HepG2 (cell line): ENCODE data around the gene SLC25A45. TPM values are rescaled to one million over a fixed set of nuclear protein-coding genes. Genes with fewer than 3 reads are reported as not detected.
A peak's percentile ranks its signal among the peaks of the same experiment; 100 is the strongest.

ENCODE experiments used
- CREBL2 ChIP-seq: sonication (generic); formaldehyde crosslinking; IDR thresholded peaks from 2 replicates; pipeline ENCODE4 v1.8.1; 2023; ENCODE audit warnings: missing genetic modification reagents, mild to moderate bottlenecking, borderline replicate concordance
- DMAP1 ChIP-seq: IDR thresholded peaks from 2 replicates; pipeline ENCODE4 v1.6.1; 2016
- ESRRA ChIP-seq: sonication (generic); formaldehyde crosslinking; IDR thresholded peaks from 2 replicates; pipeline ENCODE4 v1.5.1; 2020; ENCODE audit warnings: mild to moderate bottlenecking, low read depth, missing genetic modification reagents
- MED1 ChIP-seq: sonication (generic); formaldehyde crosslinking; IDR thresholded peaks from 2 replicates; pipeline ENCODE4 v1.4.0; 2020; ENCODE audit warnings: missing genetic modification reagents
- MTERF4 ChIP-seq: sonication (generic); formaldehyde crosslinking; IDR thresholded peaks from 2 replicates; pipeline ENCODE4 v1.8.0; 2023; ENCODE audit warnings: mild to moderate bottlenecking, missing genetic modification reagents
- PPARG ChIP-seq: conservative IDR thresholded peaks from 2 replicates; pipeline ENCODE4 v1.6.1; 2016; ENCODE audit warnings: missing biosample characterization, missing genetic modification reagents
- REL ChIP-seq: sonication (generic); formaldehyde crosslinking; conservative IDR thresholded peaks from 2 replicates; pipeline ENCODE4 v1.8.0; 2022; ENCODE audit warnings: mild to moderate bottlenecking, missing genetic modification reagents, moderate library complexity
- REXO4 ChIP-seq: sonication (generic); formaldehyde crosslinking; IDR thresholded peaks from 2 replicates; pipeline ENCODE4 v1.8.0; 2022; ENCODE audit warnings: missing genetic modification reagents, mild to moderate bottlenecking, borderline replicate concordance
- RFX3 ChIP-seq: IDR thresholded peaks from 2 replicates; pipeline ENCODE4 v1.6.1; 2016; ENCODE audit warnings: missing biosample characterization, missing genetic modification reagents
- SOX13 ChIP-seq, 3 experiments: fragments of 450-650 bp in 1 of 3; sonication (generic) in 1 of 3; formaldehyde crosslinking in 1 of 3; IDR thresholded peaks in 2 of 3; conservative IDR thresholded peaks in 1 of 3; 2 replicates each; pipeline versions ENCODE4 v1.5.0 to v1.6.1; 2016 to 2020; ENCODE audit warnings: antibody characterized with exemption in 1 of 3, mild to moderate bottlenecking in 1 of 3, missing compliant biosample characterization in 1 of 3, missing genetic modification reagents in 1 of 3, moderate library complexity in 1 of 3
- SOX6 ChIP-seq, 2 experiments: fragments of 450-650 bp in 1 of 2; sonication (generic) in 1 of 2; formaldehyde crosslinking in 1 of 2; IDR thresholded peaks; 2 replicates each; pipeline versions ENCODE4 v1.4.0 to v1.6.1; 2017 to 2020; ENCODE audit warnings: antibody characterized with exemption in 1 of 2, mild to moderate bottlenecking in 1 of 2, missing genetic modification reagents in 1 of 2
- ZFP41 ChIP-seq: sonication (generic); formaldehyde crosslinking; IDR thresholded peaks from 2 replicates; pipeline ENCODE4 v1.4.0; 2020; ENCODE audit warnings: mild to moderate bottlenecking, missing genetic modification reagents, borderline replicate concordance
- ZMYM3 ChIP-seq: sonication (generic); formaldehyde crosslinking; IDR thresholded peaks from 2 replicates; pipeline ENCODE4 v1.5.1; 2020; ENCODE audit warnings: mild to moderate bottlenecking, missing genetic modification reagents
- ZNF317 ChIP-seq: sonication (generic); formaldehyde crosslinking; IDR thresholded peaks from 2 replicates; pipeline ENCODE4 v1.5.0; 2020; ENCODE audit warnings: mild to moderate bottlenecking, missing genetic modification reagents
- ZNF362 ChIP-seq: sonication (generic); formaldehyde crosslinking; IDR thresholded peaks from 2 replicates; pipeline ENCODE4 v1.4.0; 2020; ENCODE audit warnings: missing genetic modification reagents, mild to moderate bottlenecking, borderline replicate concordance
- ZNF678 ChIP-seq: sonication (generic); formaldehyde crosslinking; IDR thresholded peaks from 2 replicates; pipeline ENCODE4 v1.4.0; 2020; ENCODE audit warnings: mild to moderate bottlenecking, missing genetic modification reagents
- ZNF776 ChIP-seq: sonication (generic); formaldehyde crosslinking; IDR thresholded peaks from 2 replicates; pipeline ENCODE4 v1.4.0; 2020; ENCODE audit warnings: mild to moderate bottlenecking, missing genetic modification reagents
- ZNF83 ChIP-seq: sonication (generic); formaldehyde crosslinking; IDR thresholded peaks from 2 replicates; pipeline ENCODE4 v1.4.0; 2020; ENCODE audit warnings: missing genetic modification reagents, mild to moderate bottlenecking, borderline replicate concordance
- polyA plus RNA-seq, 8 experiments: library from polyadenylated mRNA; depleted of rRNA in 3 of 8; stranded (reverse) in 7 of 8; unstranded in 1 of 8; fragments of >200 nt; fragmentation: Illumina TruSeq in 4 of 8; extraction: Trizol in 4 of 8; gene quantifications; 2 replicates each; pipeline versions ENCODE4 v1.2.1 to v1.2.3, GENCODE V29; 2011 to 2016; ENCODE audit warnings: low read depth in 4 of 8, missing spikeins in 1 of 8, mixed read lengths in 1 of 8; ENCODE audit not compliant: insufficient read depth in 1 of 8
- total RNA-seq, 5 experiments: library from RNA; depleted of rRNA; stranded (reverse); fragments of >200 nt; fragmentation: Illumina TruSeq; extraction: Trizol; gene quantifications; 2 replicates each; pipeline ENCODE4 v1.2.3, GENCODE V29; 2016; ENCODE audit warnings: low read depth in 1 of 5
- TF ChIP-seq, protein P1 (sequence below): fragments of 450-650 bp; IDR thresholded peaks from 2 replicates; pipeline ENCODE4 v1.6.1; 2016
- TF ChIP-seq, protein P2 (sequence below): sonication (generic); formaldehyde crosslinking; IDR thresholded peaks from 2 replicates; pipeline ENCODE4 v1.4.0; 2020; ENCODE audit warnings: mild to moderate bottlenecking, missing genetic modification reagents

SLC25A45 gene
- total and polyA plus RNA-seq, 2 of the 13 experiments (the other 11 are each of a cell fraction or from before 2014, with no cell fraction given): 1.2 to 3.4 TPM

- TF ChIP-seq MTERF4 (CRISPR knock-in tag) (0 out of 2 replicates have a peak, but pooled peaks have one; percentile 20), ZFP41 (CRISPR knock-in tag) (no peak), ESRRA (CRISPR knock-in tag) (0 out of 2 replicates have a peak, but pooled peaks have one; percentile 46), SOX6 (IDR thresholded peaks at IDR 0.05) (no peak), SOX6 (CRISPR knock-in tag; IDR thresholded peaks at IDR 0.05) (no peak), RFX3 (CRISPR knock-in tag) (no peak), ZNF362 (CRISPR knock-in tag) (0 out of 2 replicates have a peak, but pooled peaks have one; percentile 36), MED1 (CRISPR knock-in tag) (no peak), SOX13 (IDR thresholded peaks at IDR 0.05) (no peak), SOX13 (CRISPR knock-in tag; conservative IDR thresholded peaks at IDR 0.05 in 1 of 2, IDR thresholded peaks at IDR 0.05 in 1 of 2) (peak in 1 of 2 experiments; percentile 22; a peak in 1 of 4 replicates), REXO4 (CRISPR knock-in tag) (no peak), ZNF776 (CRISPR knock-in tag) (no peak), ZNF678 (CRISPR knock-in tag) (peak; percentile 72; the same call in 1 of the 2 replicates), ZNF317 (0 out of 2 replicates have a peak, but pooled peaks have one; percentile 35), ZNF83 (CRISPR knock-in tag) (no peak), CREBL2 (no peak), PPARG (CRISPR knock-in tag) (no peak), ZMYM3 (CRISPR knock-in tag) (0 out of 2 replicates have a peak, but pooled peaks have one; percentile 9), REL (CRISPR knock-in tag) (0 out of 2 replicates have a peak, but pooled peaks have one; percentile 52), DMAP1 (CRISPR knock-in tag) (0 out of 2 replicates have a peak, but pooled peaks have one; percentile 5)
- TF ChIP-seq, protein P1, sequence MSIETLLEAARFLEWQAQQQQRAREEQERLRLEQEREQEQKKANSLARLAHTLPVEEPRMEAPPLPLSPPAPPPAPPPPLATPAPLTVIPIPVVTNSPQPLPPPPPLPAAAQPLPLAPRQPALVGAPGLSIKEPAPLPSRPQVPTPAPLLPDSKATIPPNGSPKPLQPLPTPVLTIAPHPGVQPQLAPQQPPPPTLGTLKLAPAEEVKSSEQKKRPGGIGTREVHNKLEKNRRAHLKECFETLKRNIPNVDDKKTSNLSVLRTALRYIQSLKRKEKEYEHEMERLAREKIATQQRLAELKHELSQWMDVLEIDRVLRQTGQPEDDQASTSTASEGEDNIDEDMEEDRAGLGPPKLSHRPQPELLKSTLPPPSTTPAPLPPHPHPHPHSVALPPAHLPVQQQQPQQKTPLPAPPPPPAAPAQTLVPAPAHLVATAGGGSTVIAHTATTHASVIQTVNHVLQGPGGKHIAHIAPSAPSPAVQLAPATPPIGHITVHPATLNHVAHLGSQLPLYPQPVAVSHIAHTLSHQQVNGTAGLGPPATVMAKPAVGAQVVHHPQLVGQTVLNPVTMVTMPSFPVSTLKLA: no peak
- TF ChIP-seq, protein P2, sequence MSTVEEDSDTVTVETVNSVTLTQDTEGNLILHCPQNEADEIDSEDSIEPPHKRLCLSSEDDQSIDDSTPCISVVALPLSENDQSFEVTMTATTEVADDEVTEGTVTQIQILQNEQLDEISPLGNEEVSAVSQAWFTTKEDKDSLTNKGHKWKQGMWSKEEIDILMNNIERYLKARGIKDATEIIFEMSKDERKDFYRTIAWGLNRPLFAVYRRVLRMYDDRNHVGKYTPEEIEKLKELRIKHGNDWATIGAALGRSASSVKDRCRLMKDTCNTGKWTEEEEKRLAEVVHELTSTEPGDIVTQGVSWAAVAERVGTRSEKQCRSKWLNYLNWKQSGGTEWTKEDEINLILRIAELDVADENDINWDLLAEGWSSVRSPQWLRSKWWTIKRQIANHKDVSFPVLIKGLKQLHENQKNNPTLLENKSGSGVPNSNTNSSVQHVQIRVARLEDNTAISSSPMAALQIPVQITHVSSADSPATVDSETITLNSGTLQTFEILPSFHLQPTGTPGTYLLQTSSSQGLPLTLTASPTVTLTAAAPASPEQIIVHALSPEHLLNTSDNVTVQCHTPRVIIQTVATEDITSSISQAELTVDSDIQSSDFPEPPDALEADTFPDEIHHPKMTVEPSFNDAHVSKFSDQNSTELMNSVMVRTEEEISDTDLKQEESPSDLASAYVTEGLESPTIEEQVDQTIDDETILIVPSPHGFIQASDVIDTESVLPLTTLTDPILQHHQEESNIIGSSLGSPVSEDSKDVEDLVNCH (CRISPR knock-in tag): 0 out of 2 replicates have a peak, but pooled peaks have one; percentile 59
Observed at GRCh38 chr11:65415499-65416340, 33.3 kb upstream of the SLC25A45 start (continued).
